K562 (cell line): ENCODE measurements around the gene RSPH9.

ENCODE experiments used
- ATF7 ChIP-seq: fragments of 450-650 bp; IDR thresholded peaks from 2 replicates; pipeline ENCODE4 v1.7.1; 2014; ENCODE audit warnings: mild to moderate bottlenecking, moderate library complexity
- CBFB ChIP-seq: sonication (generic); formaldehyde crosslinking; IDR thresholded peaks from 2 replicates; pipeline ENCODE4 v1.4.0; 2020; ENCODE audit warnings: mild to moderate bottlenecking, missing genetic modification reagents
- CREB1 ChIP-seq, 2 experiments: sonication (generic) in 1 of 2; formaldehyde crosslinking in 1 of 2; IDR thresholded peaks; 2 replicates each; pipeline versions ENCODE4 v1.6.1 to v1.8.0; 2012 to 2022; ENCODE audit warnings: inconsistent platforms in 1 of 2, mild to moderate bottlenecking in 1 of 2, missing genetic modification reagents in 1 of 2, moderate library complexity in 1 of 2
- GABPA ChIP-seq: fragments of 200-800 bp; sonication (Bioruptor generic); conservative IDR thresholded peaks from 2 replicates; pipeline ENCODE4 v1.6.1; 2016; ENCODE audit warnings: low read depth, missing genetic modification characterization, missing compliant biosample characterization
- HDAC2 ChIP-seq: fragments of 450-650 bp; IDR thresholded peaks from 2 replicates; pipeline ENCODE4 v1.6.1; 2016; ENCODE audit warnings: mild to moderate bottlenecking
- HNRNPL ChIP-seq: fragments of 200-400 bp; formaldehyde crosslinking; IDR thresholded peaks from 2 replicates; pipeline ENCODE4 v1.6.1; 2017; ENCODE audit warnings: low read depth, mild to moderate bottlenecking, low read length
- MTA1 ChIP-seq: fragments of 450-650 bp; IDR thresholded peaks from 2 replicates; pipeline ENCODE4 v1.6.1; 2017; ENCODE audit warnings: borderline replicate concordance
- TF ChIP-seq, protein P1 (sequence below), 3 experiments: IDR thresholded peaks in 2 of 3; conservative IDR thresholded peaks in 1 of 3; 2 replicates each; pipeline ENCODE4 v1.5.1; 2011 to 2012; ENCODE audit warnings: low read length in 3 of 3, mild to moderate bottlenecking in 3 of 3, control low read depth in 2 of 3, improper control_type of control experiment in 1 of 3, inconsistent platforms in 1 of 3, low read depth in 1 of 3, mixed read lengths in 1 of 3, moderate library complexity in 1 of 3; ENCODE audit not compliant: insufficient read depth in 2 of 3
- TF ChIP-seq, protein P2 (sequence below): fragments of 250-450 bp; sonication (Bioruptor Pico); IDR thresholded peaks from 2 replicates; pipeline ENCODE4 v1.8.0; 2021; ENCODE audit warnings: borderline replicate concordance, mild to moderate bottlenecking, moderate library complexity; ENCODE audit not compliant: poor library complexity, severe bottlenecking
- TF ChIP-seq, protein P3 (sequence below): sonication (generic); formaldehyde crosslinking; IDR thresholded peaks from 2 replicates; pipeline ENCODE4 v1.9.0; 2022; ENCODE audit warnings: mild to moderate bottlenecking, missing genetic modification reagents
- TF ChIP-seq, protein P4 (sequence below): sonication (generic); formaldehyde crosslinking; IDR thresholded peaks from 2 replicates; pipeline ENCODE4 v1.8.0; 2023; ENCODE audit warnings: mild to moderate bottlenecking, missing genetic modification reagents

DNA sequence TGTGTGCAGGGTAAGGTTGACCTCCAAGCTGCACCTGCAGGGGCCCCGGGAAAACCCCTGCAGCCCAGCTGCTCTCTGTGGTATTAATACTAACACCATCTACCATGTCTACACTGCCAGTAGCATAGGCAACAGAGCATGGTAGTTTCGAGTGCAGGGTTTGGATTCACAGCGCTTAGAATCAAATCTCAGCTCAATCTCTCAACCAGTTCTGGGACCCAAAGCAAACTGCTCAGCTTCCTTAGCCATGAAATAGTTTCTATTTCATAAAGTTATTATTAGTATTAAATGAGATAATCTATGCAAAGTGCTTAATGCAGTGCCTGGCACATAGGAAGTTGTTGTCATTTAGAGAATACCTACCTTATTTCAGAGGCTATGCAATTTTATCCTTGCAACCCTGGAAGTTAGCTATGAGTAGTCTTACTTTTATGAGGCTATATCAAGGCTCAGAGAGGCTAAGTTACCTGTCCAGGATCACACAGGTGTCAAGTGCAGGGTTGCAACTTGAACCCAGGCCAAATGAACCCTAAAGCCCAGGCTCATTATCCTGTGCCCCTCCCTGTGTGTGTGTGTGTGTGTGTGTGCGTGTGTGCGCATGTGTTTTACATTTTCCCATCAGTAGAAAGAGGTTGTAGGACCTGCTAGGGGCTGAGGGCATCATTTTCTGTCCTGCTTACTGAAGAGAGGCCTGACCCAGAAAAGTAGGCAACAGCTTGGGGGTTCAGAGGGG is 70.4 kb downstream of the RSPH9 start:
- no peak for TF ChIP-seq GABPA (tag)
- no peak for TF ChIP-seq HNRNPL
- TF ChIP-seq, protein P1, sequence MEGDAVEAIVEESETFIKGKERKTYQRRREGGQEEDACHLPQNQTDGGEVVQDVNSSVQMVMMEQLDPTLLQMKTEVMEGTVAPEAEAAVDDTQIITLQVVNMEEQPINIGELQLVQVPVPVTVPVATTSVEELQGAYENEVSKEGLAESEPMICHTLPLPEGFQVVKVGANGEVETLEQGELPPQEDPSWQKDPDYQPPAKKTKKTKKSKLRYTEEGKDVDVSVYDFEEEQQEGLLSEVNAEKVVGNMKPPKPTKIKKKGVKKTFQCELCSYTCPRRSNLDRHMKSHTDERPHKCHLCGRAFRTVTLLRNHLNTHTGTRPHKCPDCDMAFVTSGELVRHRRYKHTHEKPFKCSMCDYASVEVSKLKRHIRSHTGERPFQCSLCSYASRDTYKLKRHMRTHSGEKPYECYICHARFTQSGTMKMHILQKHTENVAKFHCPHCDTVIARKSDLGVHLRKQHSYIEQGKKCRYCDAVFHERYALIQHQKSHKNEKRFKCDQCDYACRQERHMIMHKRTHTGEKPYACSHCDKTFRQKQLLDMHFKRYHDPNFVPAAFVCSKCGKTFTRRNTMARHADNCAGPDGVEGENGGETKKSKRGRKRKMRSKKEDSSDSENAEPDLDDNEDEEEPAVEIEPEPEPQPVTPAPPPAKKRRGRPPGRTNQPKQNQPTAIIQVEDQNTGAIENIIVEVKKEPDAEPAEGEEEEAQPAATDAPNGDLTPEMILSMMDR (IDR thresholded peaks at IDR 0.05 in 2 of 3, conservative IDR thresholded peaks at IDR 0.05 in 1 of 3; ENCODE audit: insufficient read depth in 2 of 3, low read depth in 1 of 3, low read length in 3 of 3) = no peak
- TF ChIP-seq, protein P2, sequence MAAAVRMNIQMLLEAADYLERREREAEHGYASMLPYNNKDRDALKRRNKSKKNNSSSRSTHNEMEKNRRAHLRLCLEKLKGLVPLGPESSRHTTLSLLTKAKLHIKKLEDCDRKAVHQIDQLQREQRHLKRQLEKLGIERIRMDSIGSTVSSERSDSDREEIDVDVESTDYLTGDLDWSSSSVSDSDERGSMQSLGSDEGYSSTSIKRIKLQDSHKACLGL (CRISPR knock-in tag) = no peak
- TF ChIP-seq, protein P3, sequence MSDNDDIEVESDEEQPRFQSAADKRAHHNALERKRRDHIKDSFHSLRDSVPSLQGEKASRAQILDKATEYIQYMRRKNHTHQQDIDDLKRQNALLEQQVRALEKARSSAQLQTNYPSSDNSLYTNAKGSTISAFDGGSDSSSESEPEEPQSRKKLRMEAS (CRISPR knock-in tag) = no peak
- TF ChIP-seq MTA1 = no peak
- no peak for TF ChIP-seq CREB1 (IDR thresholded peaks at IDR 0.05)
- TF ChIP-seq CREB1 (CRISPR knock-in tag; IDR thresholded peaks at IDR 0.05) = no peak
- no peak for TF ChIP-seq CBFB
- no peak for TF ChIP-seq HDAC2
- TF ChIP-seq, protein P4, sequence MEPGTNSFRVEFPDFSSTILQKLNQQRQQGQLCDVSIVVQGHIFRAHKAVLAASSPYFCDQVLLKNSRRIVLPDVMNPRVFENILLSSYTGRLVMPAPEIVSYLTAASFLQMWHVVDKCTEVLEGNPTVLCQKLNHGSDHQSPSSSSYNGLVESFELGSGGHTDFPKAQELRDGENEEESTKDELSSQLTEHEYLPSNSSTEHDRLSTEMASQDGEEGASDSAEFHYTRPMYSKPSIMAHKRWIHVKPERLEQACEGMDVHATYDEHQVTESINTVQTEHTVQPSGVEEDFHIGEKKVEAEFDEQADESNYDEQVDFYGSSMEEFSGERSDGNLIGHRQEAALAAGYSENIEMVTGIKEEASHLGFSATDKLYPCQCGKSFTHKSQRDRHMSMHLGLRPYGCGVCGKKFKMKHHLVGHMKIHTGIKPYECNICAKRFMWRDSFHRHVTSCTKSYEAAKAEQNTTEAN = no peak
- TF ChIP-seq ATF7 = no peak
